Uterus (tissue), 2 donors: ENCODE measurements around the gene PRH2.

ENCODE experiments used
- CTCF ChIP-seq, 4 experiments: fragments of 200-600 bp in 2 of 4; fragments of 450-650 bp in 2 of 4; sonication (generic) in 2 of 4; IDR thresholded peaks; one replicate each; pipeline ENCODE4 v1.5.1; 2016 to 2019; ENCODE audit warnings: antibody characterized with exemption in 4 of 4, mild to moderate bottlenecking in 2 of 4, moderate library complexity in 1 of 4
- POLR2A ChIP-seq, 2 donors: fragments of 450-650 bp; IDR thresholded peaks; one replicate each; pipeline ENCODE4 v1.6.1; 2016; ENCODE audit warnings: antibody characterized with exemption in 2 of 2, mild to moderate bottlenecking in 1 of 2, moderate library complexity in 1 of 2

GRCh38 chr12:10900530-10900929, 28.5 kb upstream of the PRH2 start:
- TF ChIP-seq POLR2A (IDR thresholded peaks at IDR 0.05) = no peak
- TF ChIP-seq CTCF (IDR thresholded peaks at IDR 0.05) = no peak
